NCI-H1092 (cell line): ENCODE results near the gene ENPP7.
A peak's percentile ranks its signal among the peaks of the same experiment; 100 is the strongest.
"Not testable (repeated sequence)": the region's sequence is repeated elsewhere in the genome, so short reads cannot be mapped to it uniquely, and the experiment has no call there.

Source experiments
- DNase-seq: peaks from one replicate; lab custom pipeline; 2025; lab: John Stamatoyannopoulos, UW

Gene ENPP7

DNA sequence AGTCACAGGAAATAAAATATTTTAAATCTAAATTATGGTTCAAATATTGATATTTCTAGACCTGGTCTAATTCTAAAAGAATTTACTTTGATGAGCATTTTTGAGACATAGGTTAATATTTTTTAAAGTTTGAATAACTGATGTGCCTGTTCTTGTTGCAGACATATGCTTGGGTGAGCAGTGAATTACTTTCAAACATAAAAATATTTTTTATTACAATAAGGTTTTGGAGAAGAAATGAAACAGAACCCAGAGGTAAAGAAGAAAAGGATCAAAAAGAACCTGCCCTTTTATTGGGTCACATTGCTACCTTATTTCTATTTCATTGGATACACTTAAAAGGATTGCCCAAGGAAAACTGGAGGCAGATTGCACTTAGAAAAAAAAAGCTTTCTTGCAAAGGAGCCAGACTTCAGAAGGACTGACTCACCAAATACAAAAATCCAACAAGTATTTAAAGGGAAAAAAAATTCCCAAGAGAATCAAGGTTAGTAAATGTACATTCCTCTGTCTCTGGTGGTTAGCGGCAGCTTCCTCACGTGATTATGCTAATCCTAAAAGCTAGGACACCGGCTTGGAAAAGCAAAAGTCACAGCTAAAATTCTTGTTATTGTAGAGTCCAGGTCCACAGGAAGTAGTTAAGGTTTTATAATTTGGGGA, 18.5 kb downstream of the ENPP7 start:
- no peak for DNase-seq

DNA sequence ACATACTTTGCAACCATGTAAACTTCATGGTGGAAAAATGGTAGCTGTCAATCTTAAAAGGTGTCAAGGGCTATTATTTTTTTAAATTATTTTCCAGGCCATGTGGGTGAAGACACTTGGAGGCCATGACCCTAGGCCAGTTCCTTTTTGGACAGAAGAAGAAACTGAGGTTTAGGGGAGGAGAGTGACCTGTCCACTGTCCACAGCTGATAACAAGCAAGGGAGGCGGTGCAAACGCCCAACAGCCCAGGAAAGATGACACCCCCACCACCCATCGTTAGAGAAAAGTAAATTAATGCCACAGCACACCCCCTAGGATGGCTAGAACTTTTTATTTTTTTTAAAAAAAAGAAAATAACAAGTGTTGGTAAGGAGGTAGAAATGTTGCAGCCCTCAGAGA, 19.2 kb downstream of the ENPP7 start:
- DNase-seq: no peak

DNA sequence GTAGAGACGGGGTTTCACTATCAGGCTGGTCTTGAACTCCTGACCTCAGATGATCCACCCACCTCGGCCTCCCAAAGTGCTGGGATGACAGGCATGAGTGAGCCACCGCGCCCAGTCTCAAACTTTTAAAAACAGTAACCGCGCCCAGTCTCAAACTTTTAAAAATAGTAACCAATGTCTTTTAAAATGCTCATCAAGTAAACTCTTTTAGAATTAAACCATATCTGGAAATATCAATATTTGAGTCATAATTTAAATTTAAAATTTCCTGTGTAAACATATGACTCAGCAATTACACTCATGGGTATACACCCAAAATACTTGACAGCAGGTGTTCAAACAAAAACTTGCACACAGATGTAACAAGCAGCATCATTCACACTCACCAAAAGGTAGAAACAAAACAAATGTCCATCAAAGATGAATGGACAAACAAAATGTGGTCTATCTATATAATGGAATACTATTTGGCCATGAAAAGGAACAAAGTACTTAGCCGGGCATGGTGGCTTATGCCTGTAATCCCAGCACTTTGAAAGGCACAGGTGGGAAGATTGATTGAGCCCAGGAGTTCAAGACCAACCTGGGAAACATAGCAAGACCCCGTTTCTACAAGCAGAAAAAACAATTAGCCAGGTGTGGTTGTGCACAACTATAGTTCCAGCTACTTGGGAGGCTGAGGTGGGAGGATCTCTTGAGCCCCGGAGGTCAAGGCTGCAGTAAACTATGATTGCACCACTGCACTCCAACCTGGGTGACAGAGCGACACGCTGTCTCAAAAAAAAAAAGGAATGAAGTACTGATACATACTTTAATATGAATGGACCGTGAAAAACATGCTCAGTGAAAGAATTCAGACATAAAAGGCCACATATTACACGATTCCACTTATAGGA, 20.2 kb downstream of the ENPP7 start:
- no peak for DNase-seq

DNA sequence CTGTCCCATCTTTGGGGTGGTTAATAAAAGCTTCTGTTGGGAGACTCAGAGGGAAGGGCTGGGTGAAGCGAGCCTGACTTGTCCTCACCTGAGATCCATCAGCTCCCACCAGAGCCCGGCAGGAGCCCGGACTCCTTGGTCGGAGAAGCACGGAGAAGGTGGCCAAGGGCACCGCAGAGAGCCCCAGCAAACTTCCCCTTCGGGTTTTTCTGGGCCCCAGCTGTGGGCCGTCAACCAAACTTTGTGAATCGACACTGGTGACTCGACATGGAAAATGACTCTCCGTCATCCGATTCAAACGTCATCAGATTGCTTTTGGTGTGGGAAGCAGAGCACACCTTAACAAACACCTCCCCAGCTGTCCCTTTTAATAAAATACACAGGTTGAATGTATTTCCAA, 21.4 kb downstream of the ENPP7 start:
- no peak for DNase-seq

DNA sequence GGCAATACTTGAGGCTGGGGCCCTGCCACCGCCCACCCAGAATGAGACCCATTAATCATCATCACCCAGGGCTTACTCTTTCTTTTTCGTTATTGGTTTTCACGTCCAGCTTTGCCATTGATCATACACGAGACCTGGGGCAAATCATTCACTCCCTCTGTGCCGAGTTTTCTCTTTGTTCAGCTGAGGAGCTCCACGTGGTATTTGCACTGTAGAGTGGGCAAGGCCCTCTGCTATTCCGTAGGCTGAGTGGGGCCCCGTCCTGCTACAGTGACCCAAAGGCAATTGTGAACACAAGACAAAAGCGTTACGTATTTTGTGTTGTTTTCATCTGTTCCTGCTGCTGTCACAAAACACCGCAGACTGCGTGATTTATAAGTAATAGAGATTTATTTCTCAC, 23.6 kb downstream of the ENPP7 start:
- no peak for DNase-seq

- not testable (repeated sequence) for DNase-seq
Measured at GRCh38 chr17:79754903-79755302, 24.2 kb downstream of the ENPP7 start.

GRCh38 chr17:79755591-79755990, 24.8 kb downstream of the ENPP7 start:
- no peak for DNase-seq

- DNase-seq: no peak
Measured at GRCh38 chr17:79757140-79757745, 26.5 kb downstream of the ENPP7 start.

DNA sequence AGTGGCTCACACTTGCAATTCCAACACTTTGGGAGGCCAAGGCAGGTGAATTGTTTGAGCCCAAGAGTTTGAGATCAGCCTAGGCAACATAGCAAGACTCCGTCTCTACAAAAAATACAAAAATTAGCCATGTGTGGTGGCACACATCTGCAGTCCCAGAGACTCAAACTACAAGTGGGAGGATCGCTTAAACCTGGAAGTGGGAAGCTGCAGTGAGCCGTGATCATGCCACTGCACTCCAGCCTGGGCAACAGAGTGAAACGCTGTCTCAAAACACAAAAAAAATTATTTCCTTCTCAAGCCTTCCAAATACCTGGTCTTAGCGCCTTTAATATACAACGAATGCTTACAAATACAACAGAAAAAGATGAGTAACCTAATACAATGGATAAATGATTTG, 27.5 kb downstream of the ENPP7 start:
- DNase-seq: no peak

DNA sequence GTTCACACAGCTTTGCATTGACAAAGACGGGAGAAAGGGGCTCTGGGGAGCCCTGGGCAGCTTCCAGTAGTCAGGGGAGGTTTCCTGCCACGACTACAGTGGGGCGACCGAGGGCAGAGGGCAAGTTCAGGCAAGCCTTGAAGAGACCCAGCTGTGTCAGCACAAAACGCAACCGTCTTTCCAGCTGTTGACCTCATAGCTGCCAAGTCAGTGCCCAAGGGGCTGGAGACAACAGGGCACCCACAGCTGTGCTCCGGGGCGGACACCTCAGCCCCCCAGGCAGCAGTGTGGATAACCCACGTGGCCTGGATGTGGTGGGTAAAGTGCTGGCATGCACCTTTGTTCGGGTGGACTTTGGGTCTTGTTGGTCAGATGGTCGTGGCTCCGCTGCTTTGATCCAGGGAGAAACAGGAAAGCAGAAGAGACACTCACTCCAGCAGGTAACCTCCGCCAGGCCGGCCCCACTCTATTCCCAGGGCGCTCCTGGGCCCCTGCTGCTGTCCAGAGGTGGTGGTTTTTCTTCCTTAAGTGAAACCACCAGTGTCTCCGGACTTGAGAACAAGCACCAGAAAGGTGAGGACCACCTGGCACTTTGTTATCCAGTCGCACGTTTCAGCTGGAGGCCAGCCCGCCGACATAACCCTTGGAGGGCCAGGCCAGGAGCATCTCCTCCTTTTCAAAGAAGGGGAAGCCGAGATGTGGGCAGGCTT, 29.6 kb downstream of the ENPP7 start:
- DNase-seq: no peak

DNA sequence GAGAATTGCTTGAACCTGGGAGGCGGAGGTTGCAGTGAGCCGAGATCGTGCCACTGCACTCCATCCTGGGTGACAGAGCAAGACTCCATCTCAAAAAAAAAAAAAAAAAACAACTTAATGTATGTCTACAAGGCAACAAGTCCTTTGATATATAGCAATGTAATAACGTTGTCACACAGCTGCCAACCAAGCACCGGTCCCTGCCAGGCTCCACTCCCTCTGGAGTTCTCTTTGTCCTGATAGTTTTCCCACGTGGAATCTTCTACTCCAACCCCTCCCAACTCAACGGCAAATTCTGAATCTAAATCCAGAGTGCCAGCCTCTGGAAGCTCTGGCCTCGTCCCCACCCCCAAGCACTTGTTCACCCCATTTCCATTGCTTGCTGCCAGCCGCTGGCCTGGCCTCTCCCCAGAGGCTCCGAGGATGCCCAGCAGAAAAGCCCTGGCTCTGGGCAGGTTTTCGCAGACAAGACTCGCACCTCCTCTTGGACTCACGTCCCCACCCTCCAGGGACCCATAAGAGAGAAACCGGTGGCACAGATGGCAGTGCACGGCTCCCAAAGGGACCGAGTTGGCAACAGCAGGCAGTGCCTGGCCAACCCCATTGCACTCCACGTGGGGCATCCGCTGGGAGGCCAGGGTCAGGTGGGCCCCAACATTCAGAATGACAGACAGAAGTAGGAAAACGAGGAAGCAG, 31.3 kb downstream of the ENPP7 start:
- DNase-seq: no peak

- no peak for DNase-seq
Measured at GRCh38 chr17:79765708-79766107, 35.0 kb downstream of the ENPP7 start.

GRCh38 chr17:79769570-79770506, 39.1 kb downstream of the ENPP7 start:
- no peak for DNase-seq

DNA sequence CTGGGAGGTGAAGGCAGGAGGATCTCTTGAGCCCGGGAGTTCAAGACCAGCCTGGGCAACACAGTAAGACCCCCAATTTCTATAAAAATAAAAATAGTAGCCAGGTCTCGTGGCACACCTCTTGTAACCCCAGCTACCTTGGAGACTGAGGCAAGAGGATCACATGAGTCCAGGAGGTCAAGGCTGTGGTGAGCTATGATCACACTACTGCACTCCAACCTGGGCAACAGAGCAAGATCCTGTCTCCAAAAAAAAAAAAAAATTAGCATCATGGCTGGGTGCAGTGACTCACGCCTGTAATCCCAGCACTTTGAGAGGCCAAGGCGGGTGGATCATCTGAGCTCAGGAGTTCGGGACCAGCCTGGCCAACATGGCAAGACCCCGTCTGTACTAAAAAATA, 40.5 kb downstream of the ENPP7 start:
- no peak for DNase-seq

DNA sequence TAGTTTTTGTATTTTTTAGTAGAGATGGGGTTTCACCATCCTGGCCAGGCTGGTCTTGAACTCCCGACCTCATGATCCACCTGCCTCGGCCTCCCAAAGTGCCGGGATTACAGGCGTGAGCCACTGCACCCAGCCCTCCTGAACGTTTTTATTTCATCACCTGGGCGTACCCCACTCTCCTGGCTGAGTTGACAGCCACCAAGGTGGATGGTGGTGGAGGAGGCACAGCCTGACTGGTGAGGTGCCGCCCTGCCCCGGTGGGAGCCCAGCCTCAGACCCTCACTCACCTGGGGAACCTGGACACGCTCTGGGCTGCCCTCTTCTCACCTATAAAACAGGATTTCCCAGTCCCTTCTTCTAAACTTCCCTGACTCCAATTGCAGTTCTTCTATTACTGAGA, 42.0 kb downstream of the ENPP7 start:
- DNase-seq: not testable (repeated sequence)

- no peak for DNase-seq
Measured at GRCh38 chr17:79774561-79774975, 43.8 kb downstream of the ENPP7 start.

GRCh38 chr17:79775632-79776031, 44.9 kb downstream of the ENPP7 start:
- DNase-seq: no peak

- DNase-seq: no peak
Measured at GRCh38 chr17:79776376-79777119, 45.8 kb downstream of the ENPP7 start.

- DNase-seq: peak; percentile 24
Measured at GRCh38 chr17:79777120-79777893, 46.6 kb downstream of the ENPP7 start.
